ENCODE data around the gene CCNB2. TPM values are rescaled to one million over a fixed set of nuclear protein-coding genes. Genes with fewer than 3 reads are reported as not detected.

Gene CCNB2
- total and polyA plus RNA-seq, 9 of the 15 experiments (the other 6 are each of a cell fraction or from before 2014, with no cell fraction given) = 84.8 to 266 (median 124) TPM

DNA sequence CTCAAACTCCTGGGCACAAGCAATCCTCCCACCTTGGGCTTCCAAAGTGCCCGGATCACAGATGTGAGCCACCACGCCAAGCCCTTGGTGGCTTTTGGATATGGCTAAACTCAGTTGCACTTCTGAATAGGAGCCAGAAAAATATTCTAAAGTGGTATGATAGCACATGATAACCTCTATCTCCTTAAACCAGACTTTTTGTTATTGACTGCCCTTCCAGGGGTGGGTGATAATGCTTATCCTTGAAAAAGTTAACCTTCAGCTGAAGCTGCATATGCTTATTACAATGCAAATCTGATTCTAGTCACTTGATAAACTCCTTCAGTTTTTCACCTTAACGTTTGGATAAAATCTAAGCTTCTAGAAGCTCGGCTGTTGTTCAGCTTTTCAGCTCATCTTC lies 6.3 kb downstream of the CCNB2 start:
- H3K79me2 ChIP-seq (ENCODE audit: control insufficient read depth, insufficient read depth, low read length) = peaks cover 36% of the 10 kb centered on the region
- intact Hi-C loops (cut with micrococcal nuclease) (no loop called here), in situ Hi-C loops (cut with MboI) (no loop called here)
- H2AFZ ChIP-seq (ENCODE audit: low read depth, low read length) = no peak overlapping the region
- ChIA-PET POLR2A (interaction anchor here (0.6 to 1.8 kb wide), 4 partner anchors 14 to 871 kb away, joined by 3 to 5 read pairs (median 4); no protein-coding TSS in a partner anchor), CTCF (ENCODE audit: low intra/inter-chr PET ratio) (no interaction called here)
- H3K4me1 ChIP-seq (replicated peaks in 1 of 2; ENCODE audit: control insufficient read depth in 2 of 2, insufficient read depth in 2 of 2, low read length in 2 of 2) = peaks cover 3 to 10% of the 10 kb centered on the region in 2 experiments; a peak in 4 of 5 replicates
- H3K4me3 ChIP-seq = no peak overlapping the region
- H3K27me3 ChIP-seq (ENCODE audit: control insufficient read depth in 2 of 2, insufficient read depth in 2 of 2, low read length in 2 of 2) = no peaks in the 10 kb centered on the region
- H4K20me1 ChIP-seq (replicated peaks; ENCODE audit: control insufficient read depth, insufficient read depth, low read length) = no peaks in the 10 kb centered on the region; the same call in none of the 2 replicates
- no peaks in the 10 kb centered on the region for H3K9me3 ChIP-seq (replicated peaks; ENCODE audit: control insufficient read depth, insufficient read depth, low read depth, low read length)
- BruUV-seq (replicated peaks) = no TSS peak
- no peak overlapping the region for H3K9ac ChIP-seq (ENCODE audit: insufficient read depth in 1 of 2, low read depth in 2 of 2, low read length in 2 of 2)
- DNase-seq (ENCODE audit: extremely low read depth in 1 of 4, low spot score in 3 of 4) = peak in 3 of 4 experiments; percentile 9 to 31 (median 27)
- ATAC-seq = no peak
- 30% methylated on average over 4 of the region's 4 CpGs for WGBS (ENCODE audit: insufficient coverage, low coverage, missing lambda C conversion rate)
- no peak overlapping the region for H3K27ac ChIP-seq (ENCODE audit: extremely low read depth, low read depth, low read length)
- H3K4me2 ChIP-seq (ENCODE audit: insufficient read depth, low read length) = no peak overlapping the region
- no peaks in the 10 kb centered on the region for H3K9me1 ChIP-seq (ENCODE audit: control insufficient read depth, insufficient read depth, low read length)
- FAIRE-seq = no peak
- peaks cover 86% of the 10 kb centered on the region for H3K36me3 ChIP-seq (ENCODE audit: control insufficient read depth, insufficient read depth, low read length)
- TF ChIP-seq NFIC (IDR thresholded peaks at IDR 0.05) (peak; percentile 41; the same call in 1 of the 2 replicates), BRD4 (IDR thresholded peaks at IDR 0.05) (no peak), ZSCAN29 (IDR thresholded peaks at IDR 0.05) (no peak), NCOR1 (IDR thresholded peaks at IDR 0.05) (peak; percentile 75), ZC3H4 (CRISPR knock-in tag; IDR thresholded peaks at IDR 0.05; ENCODE audit: borderline replicate concordance) (no peak), ZNF263 (CRISPR knock-in tag; IDR thresholded peaks at IDR 0.05; ENCODE audit: borderline replicate concordance) (no peak), TBP (optimal IDR thresholded peaks at IDR 0.05; ENCODE audit: low read depth, low read length) (no peak), CBFA2T2 (conservative IDR thresholded peaks at IDR 0.05) (peak; percentile 65), SMAD4 (CRISPR knock-in tag; conservative IDR thresholded peaks at IDR 0.05) (no peak), RBM15 (IDR thresholded peaks at IDR 0.05; ENCODE audit: insufficient read depth, low read length) (no peak), ARID1B (IDR thresholded peaks at IDR 0.05) (peak; percentile 81), ZNF79 (CRISPR knock-in tag; IDR thresholded peaks at IDR 0.05; ENCODE audit: low read depth) (no peak), DPF2 (IDR thresholded peaks at IDR 0.05) (no peak), PRPF4 (IDR thresholded peaks at IDR 0.05; ENCODE audit: insufficient read depth, low read depth, low read length, poor library complexity, severe bottlenecking) (no peak)
- TF ChIP-seq, protein P1, sequence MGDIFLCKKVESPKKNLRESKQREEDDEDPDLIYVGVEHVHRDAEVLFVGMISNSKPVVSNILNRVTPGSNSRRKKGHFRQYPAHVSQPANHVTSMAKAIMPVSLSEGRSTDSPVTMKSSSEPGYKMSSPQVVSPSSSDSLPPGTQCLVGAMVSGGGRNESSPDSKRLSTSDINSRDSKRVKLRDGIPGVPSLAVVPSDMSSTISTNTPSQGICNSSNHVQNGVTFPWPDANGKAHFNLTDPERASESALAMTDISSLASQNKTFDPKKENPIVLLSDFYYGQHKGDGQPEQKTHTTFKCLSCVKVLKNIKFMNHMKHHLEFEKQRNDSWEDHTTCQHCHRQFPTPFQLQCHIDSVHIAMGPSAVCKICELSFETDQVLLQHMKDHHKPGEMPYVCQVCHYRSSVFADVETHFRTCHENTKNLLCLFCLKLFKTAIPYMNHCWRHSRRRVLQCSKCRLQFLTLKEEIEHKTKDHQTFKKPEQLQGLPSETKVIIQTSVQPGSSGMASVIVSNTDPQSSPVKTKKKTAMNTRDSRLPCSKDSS (IDR thresholded peaks at IDR 0.05; ENCODE audit: low read depth, partially characterized antibody) = no peak
- TF ChIP-seq, protein P2, sequence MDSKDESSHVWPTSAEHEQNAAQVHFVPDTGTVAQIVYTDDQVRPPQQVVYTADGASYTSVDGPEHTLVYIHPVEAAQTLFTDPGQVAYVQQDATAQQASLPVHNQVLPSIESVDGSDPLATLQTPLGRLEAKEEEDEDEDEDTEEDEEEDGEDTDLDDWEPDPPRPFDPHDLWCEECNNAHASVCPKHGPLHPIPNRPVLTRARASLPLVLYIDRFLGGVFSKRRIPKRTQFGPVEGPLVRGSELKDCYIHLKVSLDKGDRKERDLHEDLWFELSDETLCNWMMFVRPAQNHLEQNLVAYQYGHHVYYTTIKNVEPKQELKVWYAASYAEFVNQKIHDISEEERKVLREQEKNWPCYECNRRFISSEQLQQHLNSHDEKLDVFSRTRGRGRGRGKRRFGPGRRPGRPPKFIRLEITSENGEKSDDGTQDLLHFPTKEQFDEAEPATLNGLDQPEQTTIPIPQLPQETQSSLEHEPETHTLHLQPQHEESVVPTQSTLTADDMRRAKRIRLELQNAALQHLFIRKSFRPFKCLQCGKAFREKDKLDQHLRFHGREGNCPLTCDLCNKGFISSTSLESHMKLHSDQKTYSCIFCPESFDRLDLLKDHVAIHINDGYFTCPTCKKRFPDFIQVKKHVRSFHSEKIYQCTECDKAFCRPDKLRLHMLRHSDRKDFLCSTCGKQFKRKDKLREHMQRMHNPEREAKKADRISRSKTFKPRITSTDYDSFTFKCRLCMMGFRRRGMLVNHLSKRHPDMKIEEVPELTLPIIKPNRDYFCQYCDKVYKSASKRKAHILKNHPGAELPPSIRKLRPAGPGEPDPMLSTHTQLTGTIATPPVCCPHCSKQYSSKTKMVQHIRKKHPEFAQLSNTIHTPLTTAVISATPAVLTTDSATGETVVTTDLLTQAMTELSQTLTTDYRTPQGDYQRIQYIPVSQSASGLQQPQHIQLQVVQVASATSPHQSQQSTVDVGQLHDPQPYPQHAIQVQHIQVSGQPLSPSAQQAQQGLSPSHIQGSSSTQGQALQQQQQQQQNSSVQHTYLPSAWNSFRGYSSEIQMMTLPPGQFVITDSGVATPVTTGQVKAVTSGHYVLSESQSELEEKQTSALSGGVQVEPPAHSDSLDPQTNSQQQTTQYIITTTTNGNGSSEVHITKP (IDR thresholded peaks at IDR 0.05; ENCODE audit: partially characterized antibody) = no peak
- TF ChIP-seq, protein P3, sequence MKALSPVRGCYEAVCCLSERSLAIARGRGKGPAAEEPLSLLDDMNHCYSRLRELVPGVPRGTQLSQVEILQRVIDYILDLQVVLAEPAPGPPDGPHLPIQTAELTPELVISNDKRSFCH (CRISPR knock-in tag; IDR thresholded peaks at IDR 0.05) = no peak
- TF ChIP-seq, protein P3 (tag; IDR thresholded peaks at IDR 0.05) = no peak
